AG10803 (cell line): ENCODE results near the gene C7.

Source experiments
- DNase-seq: peaks from one replicate; pipeline ENCODE4 v3.0.0; 2010; ENCODE audit warnings: low read depth
- H3K4me3 ChIP-seq: 2 replicates; pipeline ENCODE4 v1.5.1; 2011; ENCODE audit warnings: mild to moderate bottlenecking, low read length, control low read depth
- CTCF ChIP-seq: conservative IDR thresholded peaks from 2 replicates; pipeline ENCODE4 v1.5.1; 2011; ENCODE audit warnings: mild to moderate bottlenecking, low read length, control low read depth, inconsistent platforms

Gene C7

GRCh38 chr5:40904994-40905306 is 4.3 kb upstream of the C7 start:
- DNase-seq, result no peak
- H3K4me3 ChIP-seq, result no peak overlapping the region
- TF ChIP-seq CTCF, result no peak

- H3K4me3 ChIP-seq, result no peak overlapping the region
- no peak for TF ChIP-seq CTCF
- no peak for DNase-seq
Observed at GRCh38 chr5:40906351-40906751, 2.9 kb upstream of the C7 start.

- DNase-seq, result no peak
- TF ChIP-seq CTCF, result no peak
- no peak overlapping the region for H3K4me3 ChIP-seq
Observed at GRCh38 chr5:40909723-40910122, 426 bp downstream of the C7 start.

- no peak for DNase-seq
- H3K4me3 ChIP-seq, result no peak overlapping the region
- no peak for TF ChIP-seq CTCF
Observed at GRCh38 chr5:40911266-40911665, 2.0 kb downstream of the C7 start.

GRCh38 chr5:40914835-40915234 is 5.5 kb downstream of the C7 start:
- DNase-seq, result peak; percentile 4
- H3K4me3 ChIP-seq, result no peak overlapping the region
- no peak for TF ChIP-seq CTCF

- DNase-seq, result no peak
- H3K4me3 ChIP-seq, result no peak overlapping the region
- TF ChIP-seq CTCF, result no peak
Observed at GRCh38 chr5:40915341-40915926, 6.1 kb downstream of the C7 start.

- H3K4me3 ChIP-seq, result no peak overlapping the region
- DNase-seq, result no peak
- TF ChIP-seq CTCF, result no peak
Observed at GRCh38 chr5:40916226-40916625, 6.9 kb downstream of the C7 start.
